Transverse colon (tissue), 3 donors: ENCODE data around the gene EFNA1.

Source experiments
- CTCF ChIP-seq, 5 experiments: fragments of 200-600 bp in 3 of 5; fragments of 450-650 bp in 2 of 5; sonication (generic) in 3 of 5; IDR thresholded peaks; 1 replicate in 2 of 5; 2 replicates in 3 of 5; pipeline ENCODE4 v1.5.1; 2016 to 2017; ENCODE audit warnings: antibody characterized with exemption in 5 of 5, inconsistent platforms in 3 of 5, mild to moderate bottlenecking in 2 of 5, moderate library complexity in 1 of 5
- POLR2A ChIP-seq: fragments of 450-650 bp; IDR thresholded peaks from one replicate; pipeline ENCODE4 v1.6.1; 2016; ENCODE audit warnings: antibody characterized with exemption, mild to moderate bottlenecking, moderate library complexity

DNA sequence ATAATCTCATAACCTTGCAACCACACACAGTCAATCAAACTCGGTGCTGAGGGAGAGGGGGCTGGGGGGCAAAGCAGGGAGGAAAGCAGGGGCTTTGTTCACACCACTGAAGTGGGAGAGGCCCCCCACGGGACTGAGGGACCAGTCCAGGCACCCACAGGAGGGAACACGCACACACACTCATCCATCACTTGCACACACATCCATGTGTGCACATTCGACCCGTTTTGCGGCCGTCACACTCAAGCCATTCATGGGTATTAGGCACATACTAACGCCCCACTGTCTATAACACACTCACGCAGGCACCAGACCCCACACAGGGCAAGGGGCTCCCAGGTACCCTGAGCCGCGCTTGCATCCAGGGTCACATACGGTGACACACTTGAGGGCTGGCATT is 35.0 kb upstream of the EFNA1 start:
- no peak for TF ChIP-seq POLR2A
- TF ChIP-seq CTCF (IDR thresholded peaks at IDR 0.05), result no peak
